Right lobe of liver (tissue), 6 donors: ENCODE measurements around the gene SLC30A9. TPM values are rescaled to one million over a fixed set of nuclear protein-coding genes. Genes with fewer than 3 reads are reported as not detected.

Experiments
- ATAC-seq, 4 donors: fragments of 200-7000 bp; cut with Tn5 transposase; one replicate each; pipeline ENCODE4 v1.9.1; 2020; ENCODE audit warnings: mild to moderate bottlenecking in 4 of 4, moderate library complexity in 4 of 4
- DNase-seq, 3 donors: peaks; one replicate each; pipeline ENCODE4 v3.0.0-alpha.2; 2020
- H3K27ac ChIP-seq, 3 donors: fragments of 200-600 bp; one replicate each; pipeline ENCODE4 v1.8.0; 2022
- H3K27me3 ChIP-seq, 2 donors: fragments of 200-600 bp; one replicate each; pipeline ENCODE4 v1.8.0; 2022
- H3K36me3 ChIP-seq, 4 donors: fragments of 200-600 bp; sonication (generic) in 1 of 4; one replicate each; pipeline versions ENCODE4 v1.5.1 to v1.8.0; 2017 to 2022; ENCODE audit warnings: control low read depth in 1 of 4
- H3K4me1 ChIP-seq, 4 donors: fragments of 200-600 bp; sonication (generic) in 1 of 4; one replicate each; pipeline versions ENCODE4 v1.5.1 to v1.8.0; 2017 to 2022; ENCODE audit warnings: control low read depth in 1 of 4
- H3K4me3 ChIP-seq, 3 donors: fragments of 200-600 bp; one replicate each; pipeline ENCODE4 v1.8.0; 2022
- H3K9me3 ChIP-seq, 4 donors: fragments of 200-600 bp; sonication (generic) in 1 of 4; one replicate each; pipeline versions ENCODE4 v1.5.1 to v1.8.0; 2017 to 2022; ENCODE audit warnings: control low read depth in 1 of 4
- POLR2A ChIP-seq: fragments of 450-650 bp; IDR thresholded peaks from one replicate; pipeline ENCODE4 v1.6.1; 2017; ENCODE audit warnings: antibody characterized with exemption, mild to moderate bottlenecking
- WGBS: methylation state at CpG from one replicate; pipeline ENCODE4 v1.1.6; 2018; ENCODE audit warnings: low coverage, low lambda C conversion rate; ENCODE audit not compliant: insufficient coverage; ENCODE audit errors: missing lambda C conversion rate; 5-methylcytosine and 5-hydroxymethylcytosine counted together
- intact Hi-C, 2 donors: fragments of 100-400 bp; cut with DNase I; formaldehyde crosslinking; loops; one replicate each; pipeline versions ENCODE4 v1.11.2 to v1.14.1; 2022
- total RNA-seq, 6 experiments: library from RNA; depleted of rRNA in 2 of 6; stranded (reverse); fragments of >200 nt in 2 of 6; fragmentation: NEBNext Ultra II Directional in 3 of 6; extraction: Animal tissue kit (Norgen Biotek cat#: 25700) in 3 of 6; gene quantifications; one replicate each; pipeline versions ENCODE4 v1.1.0 to v1.2.4, GENCODE V29; 2016 to 2023
- TF ChIP-seq, protein P1 (sequence below), 4 donors: fragments of 200-600 bp in 3 of 4; fragments of 450-650 bp in 1 of 4; IDR thresholded peaks; one replicate each; pipeline versions ENCODE4 v1.5.1 to v1.8.0; 2016 to 2022; ENCODE audit warnings: antibody characterized with exemption in 4 of 4, mild to moderate bottlenecking in 2 of 4
- donor health status: DM: no; HTN: yes; CAD: no.
- donor health status: DM: no; HTN: no; CAD: no.
- donor health status: DM: no; HTN: no; CAD: no.
- donor health status: DM: no; HTN: yes; CAD: no.
- donor health status: DM: no; HTN: yes; CAD: no.

SLC30A9 gene
- total RNA-seq, 6 experiments from 2014 or later = 23.2 to 34.1 (median 25.6) TPM

DNA sequence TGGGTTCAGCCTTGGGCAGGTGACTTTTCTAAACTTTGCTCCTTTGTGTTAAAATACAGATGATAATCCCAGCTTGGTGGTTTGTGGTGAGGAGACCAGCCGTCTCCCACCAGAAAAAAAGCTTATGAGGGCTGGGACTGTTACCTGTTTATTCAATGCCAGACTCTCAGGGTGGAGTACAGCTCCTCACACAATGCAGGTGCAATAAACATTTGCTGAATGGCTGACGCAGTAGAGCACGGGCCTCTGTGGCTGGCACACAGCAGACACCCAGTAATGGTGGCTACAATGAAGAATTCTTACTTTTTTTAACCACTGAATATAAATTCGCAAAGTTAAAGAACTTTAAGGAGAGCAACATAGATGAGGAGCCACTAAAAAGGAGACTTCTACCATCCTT is 131.9 kb downstream of the SLC30A9 start:
- Histone ChIP-seq H3K4me3 (no peak overlapping the region), H3K36me3 (no peaks in the 10 kb centered on the region), H3K27ac (no peak overlapping the region), H3K9me3 (no peaks in the 10 kb centered on the region), H3K27me3 (no peaks in the 10 kb centered on the region), H3K4me1 (no peaks in the 10 kb centered on the region)
- DNase-seq (no peak), ATAC-seq (no peak)
- WGBS = 63% methylated on average over 3 of the region's 4 CpGs
- TF ChIP-seq, protein P1, sequence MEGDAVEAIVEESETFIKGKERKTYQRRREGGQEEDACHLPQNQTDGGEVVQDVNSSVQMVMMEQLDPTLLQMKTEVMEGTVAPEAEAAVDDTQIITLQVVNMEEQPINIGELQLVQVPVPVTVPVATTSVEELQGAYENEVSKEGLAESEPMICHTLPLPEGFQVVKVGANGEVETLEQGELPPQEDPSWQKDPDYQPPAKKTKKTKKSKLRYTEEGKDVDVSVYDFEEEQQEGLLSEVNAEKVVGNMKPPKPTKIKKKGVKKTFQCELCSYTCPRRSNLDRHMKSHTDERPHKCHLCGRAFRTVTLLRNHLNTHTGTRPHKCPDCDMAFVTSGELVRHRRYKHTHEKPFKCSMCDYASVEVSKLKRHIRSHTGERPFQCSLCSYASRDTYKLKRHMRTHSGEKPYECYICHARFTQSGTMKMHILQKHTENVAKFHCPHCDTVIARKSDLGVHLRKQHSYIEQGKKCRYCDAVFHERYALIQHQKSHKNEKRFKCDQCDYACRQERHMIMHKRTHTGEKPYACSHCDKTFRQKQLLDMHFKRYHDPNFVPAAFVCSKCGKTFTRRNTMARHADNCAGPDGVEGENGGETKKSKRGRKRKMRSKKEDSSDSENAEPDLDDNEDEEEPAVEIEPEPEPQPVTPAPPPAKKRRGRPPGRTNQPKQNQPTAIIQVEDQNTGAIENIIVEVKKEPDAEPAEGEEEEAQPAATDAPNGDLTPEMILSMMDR (IDR thresholded peaks at IDR 0.05) = no peak
- TF ChIP-seq POLR2A = no peak
- intact Hi-C loops = no loop called here

DNA sequence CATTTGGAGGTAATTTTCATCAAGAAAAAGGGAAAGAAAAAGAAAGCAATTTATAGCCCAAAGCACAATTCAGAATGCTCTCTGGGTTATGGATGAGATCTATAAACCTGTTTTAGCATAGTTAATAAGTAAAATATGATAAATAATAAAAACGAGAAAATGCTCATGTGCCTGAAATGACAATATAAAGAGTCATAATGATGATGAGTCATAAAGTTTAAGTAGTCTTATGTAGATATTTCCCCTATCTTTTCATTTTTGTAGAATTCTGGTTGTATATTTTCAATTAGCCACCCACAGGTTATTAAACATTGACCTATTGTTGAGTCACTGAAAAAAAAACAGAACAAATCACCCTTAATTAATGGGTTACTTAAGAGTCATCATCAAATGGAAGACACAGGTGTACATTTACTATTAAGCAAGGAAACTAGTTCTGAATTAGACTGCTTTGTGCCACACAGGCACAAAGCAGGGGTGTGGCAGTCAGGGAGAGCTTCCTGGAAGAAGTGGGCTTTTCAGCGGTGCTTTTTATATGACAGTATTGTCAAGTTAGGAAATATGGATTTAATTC is 132.8 kb downstream of the SLC30A9 start:
- Histone ChIP-seq H3K36me3 (no peaks in the 10 kb centered on the region), H3K9me3 (no peaks in the 10 kb centered on the region), H3K4me1 (no peaks in the 10 kb centered on the region), H3K27ac (no peak overlapping the region), H3K4me3 (no peak overlapping the region), H3K27me3 (no peaks in the 10 kb centered on the region)
- DNase-seq (no peak), ATAC-seq (no peak)
- intact Hi-C loops = no loop called here
- 55% methylated on average over 2 of the region's 2 CpGs for WGBS
- TF ChIP-seq POLR2A = no peak
- TF ChIP-seq, protein P1 (IDR thresholded peaks at IDR 0.05) = no peak

DNA sequence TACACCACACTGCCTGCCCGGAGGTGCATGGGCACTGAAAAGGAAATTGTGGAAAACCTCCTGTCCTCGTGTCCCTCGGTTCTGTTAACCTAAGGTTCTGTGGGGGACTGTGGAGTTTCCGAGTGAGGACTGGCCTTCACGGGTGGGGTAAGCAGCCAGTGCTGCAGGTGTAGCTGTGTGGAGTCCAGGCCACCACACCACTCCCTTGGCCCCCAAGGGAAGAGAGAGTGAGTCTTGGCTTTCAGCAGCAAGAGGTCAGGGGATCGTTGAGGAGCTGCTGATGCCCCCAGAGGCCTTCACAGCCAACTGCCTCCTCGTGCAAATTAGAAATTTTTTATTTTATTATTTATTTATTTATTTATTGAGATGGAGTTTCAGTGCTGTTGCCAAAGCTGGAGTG is 141.8 kb downstream of the SLC30A9 start:
- H3K9me3 ChIP-seq = no peaks in the 10 kb centered on the region
- no peak for TF ChIP-seq POLR2A
- TF ChIP-seq, protein P1 (IDR thresholded peaks at IDR 0.05) = no peak
- 93% methylated on average over 2 of the region's 7 CpGs for WGBS
- H3K4me3 ChIP-seq = no peak overlapping the region
- H3K4me1 ChIP-seq = no peaks in the 10 kb centered on the region
- DNase-seq = no peak
- H3K27ac ChIP-seq = no peak overlapping the region
- no peak for ATAC-seq
- intact Hi-C loops = no loop called here
- H3K27me3 ChIP-seq = no peaks in the 10 kb centered on the region
- H3K36me3 ChIP-seq = no peaks in the 10 kb centered on the region

DNA sequence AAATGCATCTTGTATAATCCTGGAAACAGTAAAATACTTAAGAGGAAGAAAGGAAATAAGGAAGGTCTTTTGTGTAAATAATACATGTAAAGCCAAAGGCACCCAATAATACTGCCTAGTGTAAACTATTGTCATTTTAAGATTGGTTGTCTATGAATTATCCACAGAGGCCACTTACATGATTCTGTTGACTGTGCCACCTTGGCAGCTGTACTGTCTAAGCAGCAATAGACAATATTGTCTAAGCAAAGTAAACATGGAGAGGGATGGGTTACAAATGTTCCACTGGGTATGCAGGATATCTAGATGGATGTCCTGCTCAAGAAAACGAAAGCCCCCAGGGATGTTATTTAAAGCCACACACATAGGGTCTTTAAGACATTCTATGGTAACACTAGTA is 142.7 kb downstream of the SLC30A9 start:
- no peak for ATAC-seq
- 0% methylated on average over 1 of the region's 1 CpG for WGBS
- TF ChIP-seq, protein P1 (IDR thresholded peaks at IDR 0.05) = no peak
- Histone ChIP-seq H3K4me1 (no peaks in the 10 kb centered on the region), H3K27me3 (no peaks in the 10 kb centered on the region), H3K9me3 (no peaks in the 10 kb centered on the region), H3K36me3 (no peaks in the 10 kb centered on the region), H3K27ac (no peak overlapping the region), H3K4me3 (no peak overlapping the region)
- intact Hi-C loops = no loop called here
- DNase-seq = no peak

DNA sequence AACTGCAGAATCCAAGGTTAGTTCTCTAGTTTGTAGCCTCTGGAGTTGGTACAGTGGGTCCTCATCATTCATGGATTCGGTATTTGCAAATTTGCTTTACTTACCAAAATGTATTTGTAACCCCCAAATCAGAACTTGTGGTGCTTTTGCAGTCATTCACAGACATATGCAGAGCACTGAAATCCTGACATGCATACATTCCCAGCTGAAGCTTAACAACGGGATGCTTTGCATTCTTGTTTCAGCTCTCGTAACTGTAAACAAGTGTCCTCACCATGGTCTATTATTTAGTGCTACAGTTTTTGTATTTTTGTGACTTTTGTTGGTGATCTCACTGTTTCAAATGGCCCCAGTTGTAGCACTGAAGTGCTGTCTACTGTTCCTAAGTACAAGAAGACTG is 146.0 kb downstream of the SLC30A9 start:
- no peaks in the 10 kb centered on the region for H3K9me3 ChIP-seq
- no peak for ATAC-seq
- no peaks in the 10 kb centered on the region for H3K36me3 ChIP-seq
- WGBS = 52% methylated on average over 3 of the region's 3 CpGs
- TF ChIP-seq, protein P1 (IDR thresholded peaks at IDR 0.05) = no peak
- H3K27ac ChIP-seq = no peak overlapping the region
- no peaks in the 10 kb centered on the region for H3K27me3 ChIP-seq
- no peak overlapping the region for H3K4me3 ChIP-seq
- no peaks in the 10 kb centered on the region for H3K4me1 ChIP-seq
- intact Hi-C loops = no loop called here
- no peak for DNase-seq
